ENCODE results near the gene DCST2.
A peak's percentile ranks its signal among the peaks of the same experiment; 100 is the strongest.

The DCST2 gene

DNA sequence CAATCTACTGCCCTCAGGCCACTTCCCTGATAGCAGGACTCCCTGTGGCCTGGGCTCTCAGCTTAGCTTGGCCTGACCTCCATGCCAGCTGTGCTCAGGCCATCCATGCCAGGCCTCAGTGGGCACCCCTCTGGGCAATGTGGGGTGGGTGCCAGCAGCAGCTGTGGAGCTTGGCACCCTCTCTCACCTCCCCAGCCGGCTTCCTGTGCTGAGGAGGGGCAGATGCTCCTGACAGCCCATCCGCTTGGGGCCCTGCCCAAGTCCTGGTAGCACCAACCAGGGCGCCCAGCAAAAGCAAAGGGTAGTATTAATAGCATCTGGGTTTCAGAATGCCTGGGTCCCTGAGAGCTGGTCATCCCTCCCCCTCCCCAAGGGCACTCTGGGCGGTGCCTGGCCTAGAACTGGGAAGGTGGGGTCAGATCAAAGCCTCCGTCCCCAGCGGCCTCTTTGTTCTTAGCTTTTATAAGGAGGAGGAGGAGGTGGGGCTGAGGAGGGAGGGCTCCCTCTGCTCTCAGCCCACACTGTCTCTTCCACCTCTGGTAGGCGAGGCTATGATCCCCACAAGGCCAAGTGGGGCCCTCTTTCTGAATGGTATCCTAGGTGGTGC lies 36.1 kb upstream of the DCST2 start:
- no peak for DNase-seq (ENCODE audit: low read depth)

DNA sequence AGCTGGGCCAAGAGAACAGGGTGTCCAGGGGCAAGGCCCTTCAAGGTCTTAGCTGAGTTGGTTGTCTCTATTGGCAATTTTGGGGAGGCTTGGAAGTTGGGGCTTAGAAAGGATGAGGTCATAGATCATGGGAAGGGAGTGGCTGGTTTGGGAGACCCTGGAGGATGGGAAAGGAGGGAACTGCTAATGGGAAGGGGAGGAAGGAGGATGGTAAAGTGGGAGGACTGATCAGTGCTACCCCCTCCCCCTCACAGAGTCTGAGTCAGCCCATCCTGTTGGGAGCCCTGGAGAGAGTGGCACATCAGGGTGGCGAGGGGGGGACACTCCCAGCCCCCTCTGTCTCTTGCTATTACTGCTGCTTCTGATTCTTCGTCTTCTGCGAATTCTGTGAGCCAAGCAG lies 35.0 kb upstream of the DCST2 start:
- DNase-seq (ENCODE audit: low read depth), result no peak

DNA sequence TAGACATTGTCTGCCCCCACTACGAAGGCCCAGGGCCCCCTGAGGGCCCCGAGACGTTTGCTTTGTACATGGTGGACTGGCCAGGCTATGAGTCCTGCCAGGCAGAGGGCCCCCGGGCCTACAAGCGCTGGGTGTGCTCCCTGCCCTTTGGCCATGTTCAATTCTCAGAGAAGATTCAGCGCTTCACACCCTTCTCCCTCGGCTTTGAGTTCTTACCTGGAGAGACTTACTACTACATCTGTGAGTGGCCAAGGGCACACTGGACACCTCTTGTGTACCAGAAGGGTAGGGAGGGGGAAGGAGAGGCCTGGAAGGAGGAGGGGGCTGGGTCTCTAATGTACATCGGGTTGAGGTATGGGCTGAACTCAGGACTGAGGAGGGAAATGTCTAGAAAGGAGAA lies 33.2 kb upstream of the DCST2 start:
- no peak for DNase-seq (ENCODE audit: low read depth)

DNA sequence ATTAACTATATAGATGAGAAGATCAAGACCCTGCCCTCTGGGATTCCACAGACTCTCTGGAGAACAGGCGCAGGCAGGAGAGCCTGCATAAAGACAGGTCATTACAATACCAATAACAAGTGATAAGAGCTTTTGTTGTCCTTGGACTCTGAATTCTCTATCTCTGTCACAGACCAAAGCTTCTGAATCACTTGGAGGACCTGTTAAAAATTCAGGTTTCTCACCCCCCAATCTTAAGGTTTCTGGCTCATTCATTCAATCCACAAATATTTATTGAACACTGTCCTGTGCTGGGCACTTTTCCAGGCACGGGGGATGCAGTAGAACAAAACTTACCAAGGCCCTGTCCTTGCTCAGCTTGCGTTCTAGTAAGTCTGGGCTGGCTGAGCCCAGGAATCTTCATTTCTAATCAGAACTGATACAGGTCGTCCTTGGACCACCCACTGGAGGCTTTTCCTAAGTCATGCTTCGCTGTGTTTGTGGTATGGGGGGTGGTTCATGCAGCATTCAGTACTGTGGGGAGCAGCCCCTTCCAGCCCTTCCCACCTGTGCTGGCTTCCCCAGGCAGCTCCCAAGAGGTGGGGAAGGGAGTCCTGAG lies 31.4 kb upstream of the DCST2 start:
- DNase-seq (ENCODE audit: low read depth), result no peak

DNA sequence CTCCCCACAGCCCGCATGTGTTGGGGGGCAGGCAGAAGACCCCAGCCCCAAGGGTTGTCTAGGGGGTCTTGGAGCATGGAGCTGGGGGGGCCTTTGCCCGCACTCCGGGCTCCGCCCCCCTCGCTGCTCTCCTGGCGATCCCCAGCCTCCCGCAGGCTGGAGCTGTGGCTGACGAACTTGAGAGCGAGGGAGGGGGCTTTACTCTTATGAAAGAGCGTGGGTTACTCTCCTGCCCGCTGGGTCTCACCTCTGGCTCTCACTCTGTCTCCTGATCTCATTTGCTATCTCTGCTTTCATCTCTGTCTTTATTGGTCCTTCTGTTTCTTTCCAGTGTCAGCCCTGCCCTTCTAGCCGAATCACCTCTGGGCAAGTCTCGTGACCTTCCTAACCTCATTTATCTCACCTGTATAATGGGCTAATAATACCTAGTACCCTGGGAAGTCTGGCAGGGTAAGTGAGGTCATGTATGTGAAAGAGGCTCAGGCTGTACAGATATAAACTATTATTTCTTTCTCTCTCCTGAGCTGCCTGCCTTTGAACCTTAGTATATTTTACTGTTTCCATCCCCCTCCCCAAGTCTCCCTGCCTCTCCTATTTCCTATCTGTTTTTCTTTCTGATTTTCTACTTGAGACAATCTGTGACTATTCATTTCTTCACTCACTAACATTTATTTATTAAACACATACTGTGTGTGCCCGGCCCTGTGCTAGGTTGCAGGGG lies 30.7 kb upstream of the DCST2 start:
- no peak for DNase-seq (ENCODE audit: low read depth)

DNA sequence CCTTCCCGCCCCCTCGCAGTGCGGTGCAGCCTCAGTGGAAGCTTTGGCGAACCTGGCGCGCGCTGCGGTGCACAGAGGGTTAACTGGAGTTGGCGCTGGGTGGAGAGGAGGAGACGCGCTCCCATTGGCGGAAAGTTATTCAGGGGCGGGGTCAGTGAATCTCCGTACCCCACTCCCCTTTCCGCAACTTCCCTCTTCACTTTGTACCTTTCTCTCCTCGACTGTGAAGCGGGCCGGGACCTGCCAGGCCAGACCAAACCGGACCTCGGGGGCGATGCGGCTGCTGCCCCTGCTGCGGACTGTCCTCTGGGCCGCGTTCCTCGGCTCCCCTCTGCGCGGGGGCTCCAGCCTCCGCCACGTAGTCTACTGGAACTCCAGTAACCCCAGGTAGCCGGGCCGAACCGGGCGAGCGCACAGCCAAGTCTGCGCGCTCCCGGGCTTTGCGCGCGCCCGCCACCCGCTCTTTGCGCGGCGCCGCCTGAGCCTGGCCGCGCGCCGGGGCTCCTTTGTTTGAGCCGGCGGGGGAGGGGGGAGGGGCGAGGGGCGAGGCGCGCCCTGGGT lies 30.0 kb upstream of the DCST2 start, which contains the start of gene EFNA4:
TSS of gene EFNA4 (plus strand) at position 191 of the 561 bp plus-strand sequence. CDS start at position 275, 84 bp downstream.
- DNase-seq (ENCODE audit: low read depth), result peak; percentile 53

DNA sequence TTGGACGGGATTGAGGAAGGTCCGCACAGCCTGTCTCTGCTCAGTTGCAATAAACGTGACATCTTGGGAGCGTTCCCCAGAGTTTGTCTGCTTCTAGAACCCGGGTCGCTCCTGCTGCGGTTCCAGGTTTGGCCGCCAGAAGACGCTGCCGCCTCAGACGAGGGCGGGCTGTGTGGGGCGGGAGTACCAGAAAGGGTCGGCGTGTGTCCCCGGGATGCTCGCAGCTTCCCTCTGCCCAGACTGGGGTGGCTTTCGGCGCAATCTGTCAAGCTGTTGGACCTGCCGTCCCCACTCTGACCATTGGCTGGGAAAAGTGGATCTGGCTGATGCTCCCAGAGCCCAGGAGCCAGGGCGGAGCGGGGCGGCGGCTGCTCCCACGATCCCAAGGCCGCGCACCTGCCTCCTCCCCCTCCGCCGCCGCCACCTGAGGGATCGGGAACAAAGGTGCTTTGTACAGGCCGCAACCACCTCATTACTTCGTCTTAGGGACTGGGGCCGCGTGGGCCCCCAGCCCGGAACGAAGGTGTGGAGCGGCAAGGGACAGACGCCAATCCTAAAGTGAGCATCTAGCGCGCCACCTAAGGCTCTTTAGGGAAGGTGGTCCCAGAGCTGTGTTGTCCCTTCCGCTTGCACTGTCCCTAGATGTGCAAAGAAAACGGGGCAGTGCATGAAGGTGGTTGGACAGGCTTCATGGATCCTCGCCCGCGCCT lies 29.3 kb upstream of the DCST2 start:
- DNase-seq (ENCODE audit: low read depth), result no peak

DNA sequence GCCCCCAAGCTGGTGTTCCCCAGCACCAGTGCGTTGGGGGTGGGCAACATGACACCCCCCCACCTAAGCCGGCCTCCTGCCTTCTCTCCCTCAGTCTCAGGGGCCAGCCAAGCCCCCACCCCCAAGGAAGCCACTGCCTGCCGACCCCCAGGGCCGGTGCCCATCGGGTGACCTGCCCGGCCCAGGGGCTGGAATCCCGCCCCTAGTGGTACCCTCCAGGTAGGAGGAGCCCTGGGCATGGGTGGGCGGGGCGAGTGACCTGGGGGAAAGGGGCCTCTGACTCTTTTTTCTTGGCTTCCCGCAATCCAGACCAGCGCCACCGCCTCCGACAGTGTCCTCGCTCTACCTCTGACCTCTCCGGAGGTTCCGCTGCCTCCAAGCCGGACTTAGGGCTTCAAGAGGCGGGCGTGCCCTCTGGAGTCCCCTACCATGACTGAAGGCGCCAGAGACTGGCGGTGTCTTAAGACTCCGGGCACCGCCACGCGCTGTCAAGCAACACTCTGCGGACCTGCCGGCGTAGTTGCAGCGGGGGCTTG lies 28.6 kb upstream of the DCST2 start:
- DNase-seq (ENCODE audit: low read depth), result no peak

DNA sequence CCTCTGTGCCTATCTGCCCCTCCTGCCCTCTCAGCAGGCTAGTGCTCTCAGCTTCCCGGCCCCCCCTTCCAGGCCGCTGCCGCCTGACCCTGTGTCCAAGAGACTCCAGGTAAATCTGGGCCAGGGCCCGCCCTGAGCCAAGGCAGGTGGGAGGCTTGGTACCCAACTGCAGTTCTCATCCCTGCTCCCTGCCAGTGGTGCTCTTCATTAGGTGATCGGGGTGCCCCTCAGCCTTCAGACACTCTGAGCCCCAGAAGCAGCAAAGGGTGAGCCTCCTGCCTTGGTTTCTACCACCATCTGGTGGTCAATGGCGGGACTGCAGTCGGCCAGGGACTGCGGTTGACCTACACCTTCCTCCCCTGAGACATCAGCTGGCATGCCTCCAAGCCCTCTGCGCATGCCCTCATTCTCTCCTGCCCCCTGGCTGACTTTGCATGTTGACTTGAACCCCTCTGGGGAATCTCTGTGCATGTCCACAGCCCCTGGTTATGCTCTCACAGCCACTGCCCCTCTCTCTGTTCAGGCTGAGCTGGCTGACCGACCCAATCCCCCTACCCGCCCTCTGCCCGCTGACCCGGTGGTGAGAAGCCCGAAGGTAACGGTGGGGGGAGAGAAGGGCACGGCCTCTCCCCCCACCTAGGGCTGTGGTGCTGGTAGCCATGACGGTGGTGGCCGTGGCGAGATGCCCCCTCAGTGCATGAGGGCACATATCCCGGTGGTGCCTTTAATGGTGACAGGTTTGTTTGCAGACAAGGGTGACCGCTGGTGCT lies 28.0 kb upstream of the DCST2 start:
- DNase-seq (ENCODE audit: low read depth), result peak; percentile 34

DNA sequence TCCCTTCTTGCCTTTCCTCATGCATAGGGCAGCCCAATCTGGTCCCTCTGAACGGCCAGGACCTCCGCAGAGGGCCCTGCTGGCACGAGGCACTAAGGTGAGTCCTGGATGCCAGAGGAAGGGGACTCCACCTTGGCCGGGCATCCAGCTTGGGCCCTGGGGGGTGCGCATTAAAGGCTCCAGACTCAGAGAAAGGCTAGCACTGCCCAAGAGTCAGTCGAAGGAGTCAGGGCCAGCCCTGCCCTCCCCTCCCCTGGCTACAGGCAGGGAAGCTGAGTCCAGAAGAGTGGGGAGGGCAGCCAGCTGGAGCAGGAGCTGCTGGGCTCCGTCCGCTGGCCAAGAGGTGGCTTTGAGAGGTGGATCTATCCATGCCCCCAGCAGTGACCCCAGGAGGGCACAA lies 27.2 kb upstream of the DCST2 start:
- DNase-seq (ENCODE audit: low read depth), result no peak

DNA sequence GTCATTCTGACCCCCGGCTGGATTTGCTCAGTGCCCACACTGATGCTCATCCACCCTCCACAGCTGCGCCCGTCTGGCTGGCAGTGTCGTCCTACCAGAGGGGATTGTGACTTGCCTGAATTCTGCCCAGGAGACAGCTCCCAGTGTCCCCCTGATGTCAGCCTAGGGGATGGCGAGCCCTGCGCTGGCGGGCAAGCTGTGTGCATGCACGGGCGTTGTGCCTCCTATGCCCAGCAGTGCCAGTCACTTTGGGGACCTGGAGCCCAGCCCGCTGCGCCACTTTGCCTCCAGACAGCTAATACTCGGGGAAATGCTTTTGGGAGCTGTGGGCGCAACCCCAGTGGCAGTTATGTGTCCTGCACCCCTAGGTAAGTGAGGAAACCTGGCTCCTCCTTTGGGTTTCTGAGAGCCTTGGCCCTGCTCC lies 24.2 kb upstream of the DCST2 start:
- no peak for DNase-seq (ENCODE audit: low read depth)

DNA sequence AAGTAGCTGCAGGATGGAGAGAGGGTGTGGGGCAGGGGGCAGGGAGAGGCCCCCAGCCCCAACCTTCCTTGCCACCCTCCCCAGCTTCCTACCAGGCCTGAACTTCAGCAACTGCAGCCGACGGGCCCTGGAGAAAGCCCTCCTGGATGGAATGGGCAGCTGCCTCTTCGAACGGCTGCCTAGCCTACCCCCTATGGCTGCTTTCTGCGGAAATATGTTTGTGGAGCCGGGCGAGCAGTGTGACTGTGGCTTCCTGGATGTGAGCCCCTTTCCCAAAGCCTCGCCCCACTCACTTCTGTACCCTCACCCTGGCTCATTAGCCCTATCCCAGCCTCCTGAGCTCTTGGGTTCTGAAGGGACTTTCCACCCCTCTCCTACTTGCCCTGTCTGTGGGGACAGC lies 23.5 kb upstream of the DCST2 start:
- no peak for DNase-seq (ENCODE audit: low read depth)

DNA sequence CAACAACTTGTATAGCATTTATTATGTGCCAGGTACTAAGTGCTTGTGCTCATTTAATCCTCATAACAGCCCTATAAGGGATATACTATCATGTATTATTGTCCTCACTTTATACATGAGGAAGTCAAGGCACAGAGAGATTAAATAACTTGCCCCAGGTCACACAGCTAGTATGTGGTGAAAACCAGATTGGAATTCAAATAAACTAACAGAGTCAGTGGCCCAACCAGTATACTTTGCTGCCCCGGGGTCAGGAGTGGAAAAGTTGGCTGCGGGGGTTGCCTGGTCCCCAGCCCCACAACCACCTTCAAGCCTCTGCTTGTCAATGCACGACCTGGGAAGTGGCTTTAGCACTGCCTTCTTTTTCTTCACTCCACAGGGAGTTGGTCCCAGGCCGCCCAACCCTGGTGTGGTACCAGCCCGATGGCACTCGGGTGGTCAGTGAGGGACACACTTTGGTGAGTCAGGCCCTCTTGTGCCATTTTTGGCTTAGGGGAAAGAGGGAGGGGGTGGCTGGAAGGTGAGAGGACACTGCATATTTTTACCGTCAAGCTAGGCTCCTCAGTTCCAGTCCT lies 20.0 kb upstream of the DCST2 start:
- no peak for DNase-seq (ENCODE audit: low read depth)

DNA sequence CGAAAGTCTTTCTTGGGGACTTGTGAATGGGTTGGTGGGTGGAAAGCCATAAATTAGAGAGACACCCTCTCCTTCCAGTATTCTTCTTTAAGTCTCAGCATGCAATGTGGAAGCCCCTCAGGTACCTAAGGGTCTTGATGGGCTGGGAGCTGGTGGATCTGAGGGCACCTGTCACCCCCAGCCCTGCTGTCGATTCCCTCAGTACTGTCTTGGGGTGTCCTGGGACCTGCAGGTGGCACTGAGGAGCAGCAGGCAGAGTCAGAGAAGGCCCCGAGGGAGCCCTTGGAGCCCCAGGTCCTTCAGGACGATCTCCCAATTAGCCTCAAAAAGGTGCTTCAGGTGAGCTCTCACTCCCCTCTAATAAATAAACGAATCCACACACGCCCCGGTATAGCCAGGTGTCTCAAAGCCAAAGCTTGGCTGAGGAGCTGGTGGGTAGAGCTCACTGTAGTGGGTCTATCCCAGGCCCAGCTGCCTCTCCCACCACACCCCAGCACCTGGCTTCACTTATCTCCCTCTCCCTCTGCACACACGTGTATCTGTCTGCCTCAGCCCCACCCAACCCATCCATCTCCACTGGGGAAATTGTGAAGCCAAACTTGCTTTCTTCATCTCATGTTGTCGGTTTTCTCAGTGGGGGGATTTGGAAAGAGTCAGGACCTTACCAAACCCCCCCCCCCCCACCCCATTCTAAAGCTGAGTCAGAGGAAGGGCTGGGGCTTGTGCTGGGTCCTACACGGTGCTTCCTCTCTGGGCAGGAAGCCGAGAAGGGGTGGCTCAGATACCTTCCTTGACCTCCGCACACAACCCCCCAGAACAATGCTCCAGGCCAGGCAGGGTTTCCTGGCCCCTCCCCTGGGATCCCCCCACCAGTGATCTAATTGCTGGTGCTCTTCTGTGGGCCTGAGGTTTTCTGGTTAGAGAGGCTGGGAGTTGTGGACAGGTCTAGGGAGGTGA lies 19.1 kb upstream of the DCST2 start:
- no peak for DNase-seq (ENCODE audit: low read depth)

DNA sequence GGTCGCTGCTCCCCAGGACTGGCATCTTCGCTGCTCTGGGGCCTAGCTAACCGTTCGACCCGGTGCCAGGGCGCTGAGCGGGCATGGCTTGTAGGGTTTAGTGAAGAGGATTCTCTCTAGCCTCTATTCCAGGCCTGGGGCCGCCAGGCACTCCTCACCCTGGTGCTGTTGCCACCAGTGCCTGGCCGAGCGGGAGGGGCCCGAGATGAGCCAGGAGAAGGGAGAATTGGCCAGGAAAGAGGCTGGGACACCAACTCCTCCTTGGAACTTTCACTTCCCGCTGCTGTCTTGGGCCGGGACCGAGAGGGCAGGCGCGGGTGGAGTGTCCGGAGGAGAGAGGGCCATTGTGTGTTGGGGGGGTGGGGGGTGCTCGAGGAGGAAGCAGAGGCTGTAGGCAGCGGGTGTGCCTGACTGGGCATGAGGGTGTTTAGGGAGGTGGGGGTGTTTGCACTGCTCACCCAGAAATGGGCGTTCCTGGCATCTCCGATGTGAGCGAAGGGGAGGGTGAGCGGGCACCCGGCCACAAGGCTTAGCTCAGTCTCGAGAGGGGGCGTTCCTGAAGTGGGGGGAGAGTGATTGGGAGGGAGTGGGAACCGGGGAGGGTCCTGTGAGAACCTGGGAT lies 18.3 kb upstream of the DCST2 start:
- DNase-seq (ENCODE audit: low read depth), result no peak

DNA sequence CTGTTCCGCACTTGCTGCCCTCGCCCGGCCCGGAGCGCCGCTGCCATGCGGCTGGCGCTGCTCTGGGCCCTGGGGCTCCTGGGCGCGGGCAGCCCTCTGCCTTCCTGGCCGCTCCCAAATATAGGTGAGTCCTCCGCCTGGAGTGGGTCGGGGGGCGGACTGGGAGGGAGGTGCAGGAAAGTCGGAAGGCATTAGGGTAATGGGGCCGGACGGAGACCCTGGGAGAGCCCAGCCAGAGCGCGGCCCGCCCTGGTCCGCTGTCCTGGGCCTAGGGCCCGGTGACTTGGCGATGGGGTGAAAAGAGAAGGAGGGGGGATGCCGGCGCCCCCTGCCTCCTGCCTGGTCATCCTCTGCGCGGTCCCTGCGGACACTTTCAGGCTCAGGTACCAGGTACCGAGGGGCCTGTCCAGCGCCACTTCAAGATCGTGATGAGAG lies 17.8 kb upstream of the DCST2 start:
- no peak for DNase-seq (ENCODE audit: low read depth)

DNA sequence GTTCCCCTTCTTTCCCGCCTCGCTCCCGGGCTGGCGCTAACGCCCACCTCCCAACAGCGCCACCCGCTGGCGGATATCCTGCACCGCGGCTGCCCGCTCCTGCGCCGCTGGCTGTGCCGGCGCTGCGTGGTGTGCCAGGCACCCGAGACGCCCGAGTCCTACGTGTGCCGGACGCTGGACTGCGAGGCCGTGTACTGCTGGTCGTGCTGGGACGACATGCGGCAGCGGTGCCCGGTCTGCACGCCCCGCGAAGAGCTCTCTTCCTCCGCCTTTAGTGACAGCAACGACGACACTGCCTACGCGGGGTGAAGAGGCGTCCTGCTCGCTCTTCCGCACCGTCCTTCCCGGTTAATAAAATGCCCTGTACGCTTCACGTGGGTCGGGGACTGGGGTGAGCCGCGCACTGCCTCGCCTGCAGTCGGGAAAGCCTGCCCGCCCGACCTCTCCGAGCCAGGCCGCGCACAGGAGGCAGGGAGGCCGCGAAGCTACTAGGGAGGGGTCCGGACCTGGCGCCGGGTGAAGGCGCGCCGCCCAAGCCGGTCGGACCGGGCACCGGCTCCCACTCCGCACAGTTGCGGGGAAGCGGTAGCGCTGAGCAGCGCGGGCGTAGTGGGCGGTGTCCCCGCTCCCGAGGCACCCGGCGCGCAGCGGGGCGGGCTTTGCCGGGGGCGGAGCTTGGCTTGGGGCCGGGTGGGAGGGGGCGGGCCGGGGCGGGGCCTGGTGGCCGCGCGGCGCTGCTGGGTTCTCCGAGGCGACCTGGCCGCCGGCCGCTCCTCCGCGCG lies 17.2 kb upstream of the DCST2 start, which contains the start of gene ADAM15:
TSS of gene ADAM15 (plus strand) at position 757 of the 782 bp plus-strand sequence. CDS start 71 bp downstream, outside the sequence.
- DNase-seq (ENCODE audit: low read depth), result no peak
